Thyroid gland (tissue), 4 donors: ENCODE data around the gene PLEKHM1.

ENCODE experiments used
- CTCF ChIP-seq, 6 experiments: fragments of 200-600 bp in 3 of 6; fragments of 450-650 bp in 3 of 6; sonication (generic) in 3 of 6; IDR thresholded peaks; one replicate each; pipeline ENCODE4 v1.5.1; 2016 to 2019; ENCODE audit warnings: antibody characterized with exemption in 6 of 6, mild to moderate bottlenecking in 2 of 6, inconsistent platforms in 1 of 6, moderate library complexity in 1 of 6
- POLR2A ChIP-seq, 2 donors: fragments of 450-650 bp; IDR thresholded peaks; one replicate each; pipeline ENCODE4 v1.6.1; 2017; ENCODE audit warnings: antibody characterized with exemption in 2 of 2, mild to moderate bottlenecking in 2 of 2, moderate library complexity in 1 of 2

GRCh38 chr17:45393411-45393810 lies 97.1 kb downstream of the PLEKHM1 start:
- no peak for TF ChIP-seq POLR2A (IDR thresholded peaks at IDR 0.05)
- no peak for TF ChIP-seq CTCF (IDR thresholded peaks at IDR 0.05)
